GM21825 (cell line): ENCODE data around the gene PAQR5.
"Not testable (repeated sequence)": the region's sequence is repeated elsewhere in the genome, so short reads cannot be mapped to it uniquely, and the experiment has no call there.

Experiments
- ATAC-seq: cut with Tn5 transposase; IDR thresholded peaks from one replicate; pipeline ENCODE4 v1.9.1; 2021; ENCODE audit warnings: mild to moderate bottlenecking, moderate library complexity; ENCODE audit not compliant: unreplicated experiment

PAQR5 gene, protein sequence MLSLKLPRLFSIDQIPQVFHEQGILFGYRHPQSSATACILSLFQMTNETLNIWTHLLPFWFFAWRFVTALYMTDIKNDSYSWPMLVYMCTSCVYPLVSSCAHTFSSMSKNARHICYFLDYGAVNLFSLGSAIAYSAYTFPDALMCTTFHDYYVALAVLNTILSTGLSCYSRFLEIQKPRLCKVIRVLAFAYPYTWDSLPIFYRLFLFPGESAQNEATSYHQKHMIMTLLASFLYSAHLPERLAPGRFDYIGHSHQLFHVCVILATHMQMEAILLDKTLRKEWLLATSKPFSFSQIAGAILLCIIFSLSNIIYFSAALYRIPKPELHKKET

DNA sequence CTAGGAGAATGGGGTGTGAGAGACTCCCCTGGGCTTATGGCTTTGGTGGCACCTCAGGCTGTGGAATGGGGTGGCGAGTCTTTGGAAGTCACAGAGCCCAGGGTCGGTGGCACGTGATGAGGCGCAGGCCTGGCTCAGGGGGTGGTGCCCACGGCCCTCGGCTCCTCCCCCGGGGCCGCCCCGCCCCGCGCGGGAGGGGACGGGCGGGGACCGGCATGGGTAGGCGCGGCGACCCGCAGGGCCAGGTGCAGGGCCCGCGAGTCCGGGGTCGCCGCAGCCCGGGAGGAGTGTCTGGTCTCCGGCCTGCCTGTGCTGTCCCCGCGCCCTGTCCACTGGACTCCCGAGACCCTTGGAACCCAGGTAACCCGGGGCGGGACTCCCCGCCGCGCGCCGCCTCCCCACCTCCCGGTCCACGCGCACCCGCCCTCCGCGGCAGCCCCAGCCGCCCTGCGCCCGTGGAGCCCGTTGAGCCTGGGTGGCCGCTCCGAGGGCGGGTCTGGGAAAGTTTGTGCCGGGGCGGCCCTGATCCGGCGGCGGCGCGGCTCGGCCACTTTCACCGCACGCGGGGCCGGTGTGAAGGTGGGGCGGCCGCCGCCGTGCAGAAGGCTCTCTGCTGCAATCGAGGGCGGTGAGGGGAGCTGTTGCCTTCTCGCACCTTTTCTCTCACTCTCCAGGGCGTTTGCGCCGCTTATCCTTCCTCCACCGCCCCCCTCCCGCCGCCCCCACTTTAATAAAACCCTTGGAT lies at the start of gene PAQR5:
TSS of gene PAQR5 (plus strand) at position 216 of the 745 bp plus-strand sequence. CDS start 61,169 bp downstream, outside the sequence.
- no peak for ATAC-seq

- no peak for ATAC-seq
Measured at GRCh38 chr15:69253156-69253555, 45.6 kb upstream of the PAQR5 start.

- ATAC-seq = no peak
Measured at GRCh38 chr15:69265347-69265955, 33.3 kb upstream of the PAQR5 start.

DNA sequence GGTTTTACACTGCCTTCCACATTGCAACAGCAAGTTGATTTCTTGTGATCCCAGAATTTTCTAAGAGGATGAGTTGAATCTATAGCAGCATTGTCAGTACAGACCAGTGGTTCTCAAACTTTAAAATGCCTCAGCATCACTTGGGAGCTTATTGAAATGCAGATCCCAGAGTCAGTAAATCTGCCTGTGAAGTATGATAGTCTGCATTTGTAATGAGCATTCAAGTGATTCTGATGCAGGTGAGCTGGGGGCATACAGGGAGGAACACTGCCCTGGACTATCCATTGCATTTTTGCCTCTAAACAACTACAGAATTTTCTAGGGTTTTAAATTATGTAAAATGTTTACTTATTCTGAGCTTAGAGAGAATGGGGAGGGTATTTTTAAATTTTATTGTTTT lies 27.5 kb upstream of the PAQR5 start:
- no peak for ATAC-seq

DNA sequence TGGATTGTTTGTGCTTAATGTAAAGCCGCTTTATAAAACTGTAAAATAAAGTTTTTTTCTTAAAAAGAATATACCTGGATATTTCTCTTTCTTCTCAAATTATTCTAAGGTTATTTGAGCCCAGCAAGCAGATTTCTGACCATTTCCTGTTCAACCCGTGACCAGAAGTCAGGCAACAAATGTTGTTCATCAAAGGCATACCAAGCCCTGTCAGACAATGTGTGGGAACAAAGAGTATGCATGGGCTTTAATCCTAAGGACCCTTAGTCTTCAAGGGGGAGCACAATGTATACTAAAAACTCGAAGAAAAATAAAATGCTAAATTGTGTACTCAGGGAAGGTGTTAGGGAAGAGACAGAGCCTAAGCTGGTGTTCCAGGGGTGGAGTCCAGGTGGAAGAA lies 26.6 kb upstream of the PAQR5 start:
- no peak for ATAC-seq

DNA sequence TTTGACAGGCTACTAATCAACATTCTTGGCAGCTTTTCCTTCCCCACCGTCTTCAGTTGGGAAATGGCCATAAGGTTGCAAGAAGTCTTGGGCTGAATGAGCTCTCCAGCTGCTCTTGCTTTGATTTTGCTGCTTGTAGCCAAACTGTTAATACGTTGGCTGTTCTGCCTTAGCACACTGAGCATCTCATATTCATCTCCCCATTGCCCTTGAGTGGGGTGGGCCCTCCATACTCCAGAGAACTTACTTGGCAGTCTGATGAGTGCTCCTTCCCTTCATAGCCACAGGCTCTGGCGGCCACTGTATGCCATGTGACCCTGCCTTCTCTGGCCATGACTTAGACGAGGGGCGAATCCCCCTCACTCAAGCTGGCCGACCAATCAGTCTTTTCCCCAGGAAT lies 25.8 kb upstream of the PAQR5 start:
- no peak for ATAC-seq

- no peak for ATAC-seq
Measured at GRCh38 chr15:69275074-69275670, 23.5 kb upstream of the PAQR5 start.

- ATAC-seq = no peak
Measured at GRCh38 chr15:69275933-69276560, 22.7 kb upstream of the PAQR5 start.

DNA sequence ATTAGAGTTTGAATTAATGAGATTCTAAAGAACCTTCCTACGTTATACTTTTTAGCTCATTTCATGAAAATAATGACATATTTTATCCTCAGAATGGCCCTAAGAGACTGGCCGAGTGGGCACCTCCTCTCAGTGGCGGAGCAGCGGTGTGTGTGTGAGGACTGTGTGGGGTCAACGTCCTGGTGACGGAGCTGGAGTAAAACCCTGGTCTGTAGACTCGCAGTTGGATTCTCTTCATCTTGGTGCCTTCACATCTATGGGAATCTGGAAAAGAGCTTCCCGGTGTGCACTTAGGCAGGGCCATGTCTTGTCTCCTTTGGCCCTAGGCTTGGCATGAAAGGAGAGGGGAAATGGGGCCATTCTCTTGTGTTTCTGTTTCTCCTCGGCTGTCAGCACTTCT lies 21.4 kb upstream of the PAQR5 start:
- ATAC-seq = no peak

GRCh38 chr15:69279636-69280035 lies 19.1 kb upstream of the PAQR5 start:
- ATAC-seq = no peak

DNA sequence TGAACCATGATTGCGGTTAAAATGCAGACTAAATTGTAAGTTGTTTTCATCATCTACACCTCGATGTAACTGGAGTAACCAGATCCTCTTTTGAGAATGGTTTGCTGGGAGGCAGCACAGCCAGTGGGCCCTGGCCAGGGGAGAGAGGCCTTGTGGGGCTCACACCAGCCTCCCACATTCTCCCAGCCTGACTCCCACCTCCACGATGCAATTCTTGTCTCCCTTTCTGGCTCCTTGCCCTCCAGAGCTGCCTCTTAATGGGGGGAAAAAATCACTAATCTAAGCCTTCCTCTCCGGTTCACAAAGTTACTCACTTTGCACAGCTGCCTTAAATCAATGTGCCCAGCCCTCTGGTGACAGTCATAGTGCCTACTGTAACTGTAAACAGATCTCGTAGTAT lies 17.9 kb upstream of the PAQR5 start:
- no peak for ATAC-seq

GRCh38 chr15:69282104-69282743 lies 16.5 kb upstream of the PAQR5 start:
- no peak for ATAC-seq

GRCh38 chr15:69285834-69286233 lies 12.9 kb upstream of the PAQR5 start:
- no peak for ATAC-seq

GRCh38 chr15:69288011-69288410 lies 10.7 kb upstream of the PAQR5 start:
- ATAC-seq = no peak

GRCh38 chr15:69288531-69289341 lies 10.0 kb upstream of the PAQR5 start:
- no peak for ATAC-seq

DNA sequence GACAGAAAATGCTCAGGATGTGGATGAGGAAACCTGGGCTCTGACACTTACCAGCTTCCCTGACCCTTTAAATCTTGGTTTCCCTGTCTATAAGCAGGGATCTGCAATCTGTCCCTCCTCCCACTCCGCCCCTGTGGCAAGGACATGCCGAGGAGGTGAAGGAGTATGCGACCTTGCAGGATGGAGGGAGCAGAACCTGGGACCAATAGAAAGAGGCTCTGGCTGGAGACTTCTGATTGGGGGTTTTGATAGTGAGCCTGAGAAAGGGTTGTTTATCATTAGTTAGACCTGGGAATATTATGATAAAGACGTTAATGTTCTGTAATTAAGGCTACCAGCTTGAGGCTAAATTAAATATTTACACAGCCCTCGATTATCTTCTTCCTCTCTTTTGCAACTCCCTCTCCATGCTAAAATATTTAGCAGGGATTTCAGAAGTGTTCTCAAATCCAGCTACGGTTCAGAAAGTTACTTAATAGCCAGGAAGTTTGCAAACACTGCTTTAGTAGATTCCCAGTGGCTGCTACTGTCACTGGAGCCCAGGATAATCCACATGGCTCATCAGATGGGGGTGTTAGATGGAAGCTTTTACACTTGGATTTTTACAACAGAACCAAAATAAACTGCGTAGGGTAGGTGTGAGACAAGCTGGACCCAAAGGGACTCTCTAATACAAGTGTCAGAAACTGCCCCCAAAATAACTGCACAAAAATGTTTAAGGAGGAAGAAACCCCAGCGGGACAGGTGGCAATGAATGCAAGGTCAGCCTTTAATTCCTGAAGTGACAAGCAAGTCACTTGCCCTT lies 9.2 kb upstream of the PAQR5 start:
- no peak for ATAC-seq

DNA sequence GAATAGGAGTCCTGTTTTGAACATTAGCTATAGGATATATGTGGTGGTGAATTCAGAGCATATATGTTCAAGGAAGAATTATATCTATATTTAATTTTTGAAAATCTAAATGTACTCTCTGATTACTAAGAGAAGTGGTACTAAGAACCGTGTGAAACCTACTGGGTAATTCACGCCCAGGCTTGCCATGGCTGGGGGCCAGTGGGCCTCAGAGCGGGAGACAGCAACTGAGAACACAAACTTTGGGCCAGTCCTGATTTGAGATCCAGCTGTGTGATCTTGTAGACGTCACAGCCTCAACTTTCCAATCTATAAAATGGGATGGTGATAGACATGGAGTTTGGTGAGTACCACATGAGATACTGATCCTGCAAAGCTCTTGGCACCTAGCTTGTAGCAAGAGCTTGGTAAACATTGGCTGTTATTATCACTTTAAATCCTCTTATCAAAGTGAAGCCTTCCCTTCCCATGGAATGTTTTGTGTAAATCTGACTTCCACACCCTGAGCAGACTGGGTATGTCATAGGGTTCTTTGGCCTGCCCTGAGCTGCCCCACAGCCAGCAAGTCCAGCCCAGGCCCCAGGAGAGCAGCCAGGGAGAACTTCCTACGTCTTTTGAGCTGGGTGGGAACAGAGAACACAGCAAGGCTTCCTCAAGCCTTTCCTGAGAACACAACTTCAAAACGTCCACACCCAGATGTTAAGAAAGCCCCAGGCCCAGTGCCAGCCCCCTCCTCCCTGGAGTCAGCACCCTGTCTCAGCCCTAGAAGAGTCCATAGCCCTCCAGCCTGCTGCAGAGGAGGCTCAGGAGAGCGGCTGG lies 8.2 kb upstream of the PAQR5 start:
- ATAC-seq = no peak

- ATAC-seq = not testable (repeated sequence)
Measured at GRCh38 chr15:69291651-69292050, 7.1 kb upstream of the PAQR5 start.
